Retinal pigment epithelial cell (primary cell): ENCODE results near the gene MYDGF.

Experiments used
- DNase-seq: peaks from one replicate; pipeline ENCODE4 v3.0.0-alpha.2; 2010; ENCODE audit warnings: low read depth
- H3K4me3 ChIP-seq: 2 replicates; pipeline ENCODE4 v1.5.1; 2011; ENCODE audit warnings: mild to moderate bottlenecking, low read length, control low read depth, moderate library complexity
- CTCF ChIP-seq: conservative IDR thresholded peaks from 2 replicates; pipeline ENCODE4 v1.5.1; 2011; ENCODE audit warnings: low read depth, low read length, control low read depth, inconsistent platforms

Gene MYDGF

GRCh38 chr19:4660181-4660791, 9.9 kb downstream of the MYDGF start:
- peak; percentile 30 for TF ChIP-seq CTCF
- DNase-seq = no peak
- H3K4me3 ChIP-seq = no peak overlapping the region

- no peak overlapping the region for H3K4me3 ChIP-seq
- no peak for DNase-seq
- no peak for TF ChIP-seq CTCF
These were observed 12.3 kb downstream of the MYDGF start for GRCh38 chr19:4657835-4658234.

- no peak for TF ChIP-seq CTCF
- no peak for DNase-seq
- no peak overlapping the region for H3K4me3 ChIP-seq
These were observed 12.9 kb downstream of the MYDGF start for GRCh38 chr19:4657262-4657661.

- no peak for TF ChIP-seq CTCF
- no peak for DNase-seq
- H3K4me3 ChIP-seq = no peak overlapping the region
These were observed 14.0 kb downstream of the MYDGF start for GRCh38 chr19:4656102-4656501.

GRCh38 chr19:4654437-4655361, 15.4 kb downstream of the MYDGF start:
- no peak for DNase-seq
- no peak overlapping the region for H3K4me3 ChIP-seq
- TF ChIP-seq CTCF = no peak

- DNase-seq = no peak
- H3K4me3 ChIP-seq = no peak overlapping the region
- TF ChIP-seq CTCF = no peak
These were observed 16.2 kb downstream of the MYDGF start for GRCh38 chr19:4653793-4654436.
